Measurements from ENCODE around the gene FANCI.
"Not testable (repeated sequence)": the region's sequence is repeated elsewhere in the genome, so short reads cannot be mapped to it uniquely, and the experiment has no call there.

The FANCI gene

DNA sequence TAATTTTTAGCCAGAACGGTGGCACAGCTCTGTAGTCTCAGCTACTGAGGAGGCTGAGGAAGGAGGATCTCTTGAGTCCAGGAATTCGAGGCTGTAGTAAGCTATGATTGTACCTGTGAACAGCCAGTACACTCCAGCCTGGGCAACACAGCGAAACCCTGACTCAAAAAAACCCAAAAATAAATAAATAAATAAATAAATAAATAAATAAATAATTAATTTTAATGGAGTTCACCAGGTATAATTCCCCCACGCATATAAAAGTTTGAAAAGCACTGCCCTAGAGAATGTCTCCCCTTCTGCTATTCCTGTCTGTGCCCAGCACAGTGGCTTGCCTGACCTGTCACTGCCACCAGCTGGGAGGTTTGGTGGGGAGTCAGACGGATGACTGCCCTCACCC lies 18.2 kb upstream of the FANCI start:
- no peak for DNase-seq (ENCODE audit: low read depth, low spot score)

DNA sequence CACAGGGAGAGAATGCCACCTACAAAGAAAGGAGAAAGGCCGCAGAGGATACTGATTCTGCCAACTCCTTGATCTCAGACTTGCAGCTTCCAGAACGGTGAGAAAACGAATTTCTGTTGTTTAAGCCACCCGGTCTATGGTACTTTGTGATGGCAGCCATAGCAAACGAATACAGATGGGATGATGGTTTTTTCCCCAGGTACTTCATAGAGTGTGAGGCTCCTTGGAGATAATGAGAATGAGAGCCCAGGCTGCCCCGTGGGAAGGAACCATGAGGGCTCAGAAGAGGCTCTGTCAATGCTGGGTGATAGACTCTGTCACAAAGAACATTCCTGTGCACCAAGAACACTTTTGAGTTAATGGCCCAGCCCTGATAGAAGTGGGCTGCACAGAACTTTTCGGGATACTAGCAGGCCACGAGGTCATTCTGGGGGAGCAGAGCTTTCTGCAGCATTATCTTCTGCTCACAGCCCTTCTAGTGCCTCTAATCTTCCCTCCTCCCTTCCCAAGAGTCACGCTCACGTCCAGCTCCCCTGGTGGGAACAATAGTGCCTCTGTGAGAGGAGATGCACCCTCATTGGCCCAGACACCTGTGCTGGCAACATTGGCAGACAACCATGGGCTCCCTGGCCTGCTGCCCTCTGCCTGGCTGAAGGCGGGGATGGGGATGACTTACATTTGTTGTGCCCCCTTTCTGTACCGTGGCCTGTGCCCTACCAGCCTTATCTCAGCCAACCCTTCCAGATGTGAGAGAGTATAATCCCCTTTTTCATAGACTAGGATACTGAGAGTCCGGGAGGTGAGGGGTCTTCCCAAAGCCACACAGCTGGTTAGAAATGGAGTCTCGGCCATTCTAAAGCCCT lies 17.2 kb upstream of the FANCI start:
- DNase-seq (ENCODE audit: low read depth, low spot score), result no peak

DNA sequence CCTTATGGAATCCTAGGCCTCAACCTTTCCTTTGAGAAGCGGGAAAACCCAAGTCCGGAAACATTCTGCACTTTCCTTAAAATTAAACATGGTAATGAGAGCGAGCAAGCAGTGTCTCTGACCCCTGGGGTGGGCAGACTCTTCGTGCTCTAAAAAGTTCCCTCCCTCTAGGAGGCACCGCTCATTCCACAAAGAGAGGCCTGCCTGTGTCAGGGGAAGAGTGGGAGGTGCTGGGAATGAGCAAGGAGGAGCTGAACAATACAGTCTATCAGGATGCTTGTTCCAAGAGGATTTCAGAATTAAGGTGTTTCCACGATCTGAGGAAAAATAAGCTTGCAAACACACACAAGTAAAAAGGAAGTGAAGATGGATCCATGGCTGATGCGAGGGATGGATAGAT lies 16.4 kb upstream of the FANCI start:
- no peak for DNase-seq (ENCODE audit: low read depth, low spot score)

DNA sequence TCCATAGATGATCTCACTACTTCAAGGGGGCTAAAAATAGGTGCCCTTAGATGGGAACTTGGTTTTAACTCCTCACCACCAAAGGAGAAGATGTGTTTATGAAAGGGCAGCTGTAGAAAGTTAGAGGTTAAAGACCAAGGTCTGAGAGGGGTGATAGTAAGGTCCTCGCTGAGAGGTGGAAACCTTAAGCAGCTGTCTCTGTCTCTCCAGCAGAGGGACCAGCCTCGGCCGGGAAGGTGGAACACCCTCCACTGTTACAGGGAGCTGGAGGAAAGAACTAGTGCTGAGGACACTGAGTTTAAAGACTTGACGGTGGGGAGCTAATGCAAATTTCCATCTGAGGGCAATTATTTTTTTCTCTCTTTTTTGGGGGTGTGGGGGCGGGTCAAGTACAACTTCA lies 13.5 kb upstream of the FANCI start:
- DNase-seq (ENCODE audit: low read depth, low spot score), result no peak

- DNase-seq (ENCODE audit: low read depth, low spot score), result no peak
Measured at GRCh38 chr15:89231832-89232231, 11.9 kb upstream of the FANCI start.

DNA sequence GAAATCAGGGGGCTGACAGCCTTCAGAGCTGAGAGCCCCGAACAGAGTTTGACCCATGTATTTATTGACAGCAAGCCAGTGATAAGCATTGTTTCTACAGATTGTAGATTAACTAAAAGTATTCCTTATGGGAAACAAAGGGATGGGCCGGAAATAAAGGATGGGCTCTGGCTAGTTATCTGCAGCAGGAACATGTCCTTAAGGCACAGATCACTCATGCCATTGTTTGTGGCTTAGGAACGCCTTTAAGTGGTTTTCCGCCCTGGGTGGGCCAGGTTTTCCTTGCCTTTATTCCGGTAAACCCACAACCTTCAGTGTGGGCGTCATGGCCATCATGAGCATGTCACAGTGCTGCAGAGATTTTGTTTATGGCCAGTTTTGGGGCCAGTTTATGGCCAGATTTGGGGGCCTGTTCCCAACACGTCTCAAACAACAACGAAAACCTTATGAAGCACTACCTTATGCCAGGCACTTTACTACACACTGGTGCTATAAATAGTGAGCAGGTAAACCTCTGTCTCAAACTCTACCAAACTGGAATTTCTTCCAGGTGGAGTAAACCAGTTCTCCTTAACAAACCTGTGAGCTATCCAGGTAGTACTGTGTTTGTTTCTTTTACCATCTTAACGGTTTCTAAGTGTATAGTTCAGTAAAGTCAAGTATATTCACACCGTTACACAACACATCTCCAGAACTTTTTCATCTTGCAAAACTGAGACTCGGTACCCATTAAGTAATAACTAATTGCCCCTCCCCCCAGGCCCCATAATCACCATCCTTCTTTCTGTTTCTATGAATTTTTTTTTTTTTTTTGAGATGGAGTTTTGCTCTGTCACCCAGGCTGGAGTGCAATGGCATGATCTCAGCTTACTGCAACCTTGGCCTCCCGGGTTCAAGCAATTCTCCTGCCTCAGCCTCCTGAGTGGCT lies 3.6 kb upstream of the FANCI start:
- DNase-seq (ENCODE audit: low read depth, low spot score), result not testable (repeated sequence)

DNA sequence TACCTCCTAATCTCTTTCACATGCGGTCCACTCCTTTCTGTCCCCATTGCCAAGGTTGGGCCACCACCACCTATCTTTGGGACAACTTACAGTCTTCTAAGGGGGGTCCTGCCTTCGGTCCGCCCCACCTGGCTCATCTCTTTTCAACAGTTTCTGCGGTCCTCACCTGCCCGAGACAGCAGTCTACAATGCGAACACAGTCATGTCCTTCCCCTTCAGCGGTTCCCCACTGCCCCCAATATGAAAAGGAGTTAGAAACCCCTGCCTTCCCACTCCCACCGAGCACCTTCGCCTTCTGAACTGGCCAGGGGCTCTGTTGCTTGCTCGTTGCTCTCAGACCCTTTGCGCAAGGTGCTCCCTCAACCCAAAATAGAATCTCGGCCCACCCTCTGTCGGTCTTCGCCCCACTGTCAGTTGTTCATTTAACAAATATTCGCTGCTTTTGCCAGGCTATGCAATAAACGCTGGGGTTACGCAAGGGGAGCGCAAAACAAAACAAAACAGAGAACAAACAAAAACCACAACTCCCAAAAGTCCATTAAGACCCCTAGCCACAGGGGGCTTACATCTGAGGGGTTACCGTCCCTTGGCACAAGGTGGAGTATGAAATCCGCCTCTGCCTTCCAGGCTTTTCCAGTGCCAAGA lies 611 bp upstream of the FANCI start:
- DNase-seq (ENCODE audit: low read depth, low spot score), result no peak

- DNase-seq (ENCODE audit: low read depth, low spot score), result no peak
Measured at GRCh38 chr15:89244574-89244903, 760 bp downstream of the FANCI start.

- DNase-seq (ENCODE audit: low read depth, low spot score), result no peak
Measured at GRCh38 chr15:89247446-89247845, 3.7 kb downstream of the FANCI start.

DNA sequence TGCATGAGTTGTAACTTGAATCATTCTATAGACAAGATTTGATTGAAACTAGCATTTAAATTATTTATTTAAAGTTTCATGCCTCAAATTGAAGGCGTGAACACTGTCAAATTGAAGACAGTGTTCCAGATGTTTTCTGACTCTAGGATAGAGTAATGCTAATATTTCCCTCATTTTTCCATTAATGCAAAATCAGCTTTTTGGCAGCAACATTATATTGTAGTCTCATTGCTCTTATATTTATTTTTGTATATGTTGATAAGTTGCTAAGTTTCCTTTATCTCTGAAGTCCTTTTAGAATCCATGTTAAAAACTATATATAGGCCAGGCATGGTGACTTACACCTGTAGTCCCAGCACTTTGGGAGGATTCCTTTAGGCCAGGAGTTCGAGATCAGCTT lies 4.8 kb downstream of the FANCI start:
- no peak for DNase-seq (ENCODE audit: low read depth, low spot score)

DNA sequence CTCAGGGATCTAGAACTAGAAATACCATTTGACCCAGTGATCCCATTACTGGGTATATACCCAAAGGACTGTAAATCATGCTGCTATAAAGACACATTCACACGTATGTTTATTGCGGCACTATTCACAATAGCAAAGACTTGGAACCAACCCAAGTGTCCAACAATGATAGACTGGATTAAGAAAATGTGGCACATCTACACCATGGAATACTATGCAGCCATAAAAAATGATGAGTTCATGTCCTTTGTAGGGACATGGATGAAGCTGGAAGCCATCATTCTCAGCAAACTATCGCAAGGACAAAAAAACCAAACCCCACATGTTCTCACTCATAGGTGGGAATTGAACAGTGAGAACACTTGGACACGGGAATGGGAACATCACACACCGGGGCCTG lies 6.4 kb downstream of the FANCI start:
- DNase-seq (ENCODE audit: low read depth, low spot score), result not testable (repeated sequence)

DNA sequence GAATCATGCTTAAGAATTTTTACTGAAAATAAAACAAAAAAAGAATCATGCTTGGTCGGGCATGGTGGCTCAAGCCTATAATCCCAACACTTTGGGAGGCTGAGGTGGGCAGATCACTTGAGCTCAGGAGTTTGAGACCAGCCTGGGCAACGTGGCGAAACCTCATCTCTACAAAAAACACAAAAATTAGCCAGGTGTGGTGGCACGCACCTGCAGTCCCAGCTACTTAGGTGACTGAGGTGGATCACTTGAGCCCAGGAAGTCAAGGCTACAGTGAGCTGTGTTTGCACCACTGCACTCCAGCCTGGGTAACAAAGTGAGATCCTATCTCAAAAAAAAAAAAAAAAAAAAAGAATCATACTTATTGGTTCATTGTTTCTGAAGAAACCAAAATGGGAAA lies 33.5 kb downstream of the FANCI start:
- not testable (repeated sequence) for DNase-seq (ENCODE audit: low read depth, low spot score)

DNA sequence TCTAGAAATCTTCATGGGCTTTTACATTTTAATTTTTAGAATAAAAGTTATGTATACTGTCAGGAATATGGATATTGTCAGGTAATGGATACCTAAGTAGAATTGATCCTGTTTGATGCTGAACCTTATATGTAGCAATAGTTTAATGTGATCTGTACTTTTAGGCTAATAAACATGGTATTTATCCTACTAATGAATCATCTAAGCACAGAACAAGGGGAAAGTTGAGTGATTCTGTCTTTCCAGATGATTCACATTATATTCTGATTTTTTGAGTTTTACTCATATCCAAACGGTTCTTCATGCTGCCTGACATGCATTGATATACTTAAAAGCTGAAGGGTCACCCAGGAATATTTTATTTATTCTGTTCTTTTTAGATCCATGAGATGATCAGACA lies 34.5 kb downstream of the FANCI start:
- DNase-seq (ENCODE audit: low read depth, low spot score), result no peak

GRCh38 chr15:89282631-89283030 lies 38.9 kb downstream of the FANCI start:
- DNase-seq (ENCODE audit: low read depth, low spot score), result no peak

GRCh38 chr15:89283201-89283600 lies 39.4 kb downstream of the FANCI start:
- no peak for DNase-seq (ENCODE audit: low read depth, low spot score)

- DNase-seq (ENCODE audit: low read depth, low spot score), result no peak
Measured at GRCh38 chr15:89291934-89292438, 48.2 kb downstream of the FANCI start.

- no peak for DNase-seq (ENCODE audit: low read depth, low spot score)
Measured at GRCh38 chr15:89293012-89293411, 49.2 kb downstream of the FANCI start.

GRCh38 chr15:89299896-89300295 lies 56.1 kb downstream of the FANCI start:
- DNase-seq (ENCODE audit: low read depth, low spot score), result no peak

- no peak for DNase-seq (ENCODE audit: low read depth, low spot score)
Measured at GRCh38 chr15:89301304-89302089, 57.7 kb downstream of the FANCI start.

- no peak for DNase-seq (ENCODE audit: low read depth, low spot score)
Measured at GRCh38 chr15:89303986-89304385, 60.2 kb downstream of the FANCI start.

GRCh38 chr15:89305395-89305794 lies 61.6 kb downstream of the FANCI start:
- DNase-seq (ENCODE audit: low read depth, low spot score), result no peak
